ENCODE results near the gene BAIAP2L1. TPM values are rescaled to one million over a fixed set of nuclear protein-coding genes. Genes with fewer than 3 reads are reported as not detected.

Gene BAIAP2L1
- total and polyA plus RNA-seq, 2 experiments from 2014 or later: 24.1 to 38.3 TPM

DNA sequence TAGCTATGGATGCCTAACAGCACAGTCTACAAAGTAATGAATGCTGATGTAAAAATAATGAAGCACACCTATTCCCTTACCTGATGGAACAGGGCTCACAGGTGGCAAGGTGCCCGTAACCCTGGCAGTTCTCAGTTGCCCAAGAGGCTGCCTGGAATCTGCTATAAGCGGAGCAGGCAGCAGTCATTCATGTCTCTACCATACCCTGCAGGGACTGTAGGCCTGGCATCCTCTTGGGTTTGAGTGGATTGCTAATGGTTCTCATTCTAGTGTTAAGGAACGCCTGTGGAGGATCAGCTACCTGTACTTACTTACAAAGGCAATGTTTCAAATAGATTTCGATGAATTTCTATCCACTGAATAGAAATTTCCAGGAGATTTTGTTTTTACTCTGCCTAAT is 38.4 kb downstream of the BAIAP2L1 start:
- H3K36me3 Mint-ChIP-seq (ENCODE audit: low read depth): peaks cover 39% of the 10 kb centered on the region

More for the DNA sequence above, 38.4 kb downstream of the BAIAP2L1 start:
- peak overlapping the region; percentile 31; the same call in 1 of the 2 replicates for H3K27ac Mint-ChIP-seq
- Histone ChIP-seq H3K4me1 (ENCODE audit: insufficient read depth) (peaks cover 26% of the 10 kb centered on the region), H3K4me3 (no peak overlapping the region), H3K4me2 (peak overlapping the region; percentile 49; the same call in 1 of the 2 replicates), H3K79me2 (replicated peaks; ENCODE audit: insufficient read depth) (peaks cover 14% of the 10 kb centered on the region), H3F3A (replicated peaks; ENCODE audit: low read depth) (no peaks in the 10 kb centered on the region; the same call in 1 of the 2 replicates), H3K36me3 (ENCODE audit: insufficient read depth) (no peaks in the 10 kb centered on the region), H3K27me3 (ENCODE audit: insufficient read depth) (no peaks in the 10 kb centered on the region), H3K27ac (ENCODE audit: low read depth) (0 out of 2 replicates have a peak overlapping the region, but pooled peaks have one; percentile 24), H4K20me1 (replicated peaks; ENCODE audit: insufficient read depth) (peaks cover 14% of the 10 kb centered on the region), H2AFZ (no peak overlapping the region), H3K9me2 (ENCODE audit: insufficient read depth) (no peaks in the 10 kb centered on the region)
- peak; percentile 79 for ATAC-seq
- TF ChIP-seq, protein P1, sequence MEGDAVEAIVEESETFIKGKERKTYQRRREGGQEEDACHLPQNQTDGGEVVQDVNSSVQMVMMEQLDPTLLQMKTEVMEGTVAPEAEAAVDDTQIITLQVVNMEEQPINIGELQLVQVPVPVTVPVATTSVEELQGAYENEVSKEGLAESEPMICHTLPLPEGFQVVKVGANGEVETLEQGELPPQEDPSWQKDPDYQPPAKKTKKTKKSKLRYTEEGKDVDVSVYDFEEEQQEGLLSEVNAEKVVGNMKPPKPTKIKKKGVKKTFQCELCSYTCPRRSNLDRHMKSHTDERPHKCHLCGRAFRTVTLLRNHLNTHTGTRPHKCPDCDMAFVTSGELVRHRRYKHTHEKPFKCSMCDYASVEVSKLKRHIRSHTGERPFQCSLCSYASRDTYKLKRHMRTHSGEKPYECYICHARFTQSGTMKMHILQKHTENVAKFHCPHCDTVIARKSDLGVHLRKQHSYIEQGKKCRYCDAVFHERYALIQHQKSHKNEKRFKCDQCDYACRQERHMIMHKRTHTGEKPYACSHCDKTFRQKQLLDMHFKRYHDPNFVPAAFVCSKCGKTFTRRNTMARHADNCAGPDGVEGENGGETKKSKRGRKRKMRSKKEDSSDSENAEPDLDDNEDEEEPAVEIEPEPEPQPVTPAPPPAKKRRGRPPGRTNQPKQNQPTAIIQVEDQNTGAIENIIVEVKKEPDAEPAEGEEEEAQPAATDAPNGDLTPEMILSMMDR (conservative IDR thresholded peaks at IDR 0.05; ENCODE audit: low read depth in 2 of 2): no peak
- TF ChIP-seq, protein P2, sequence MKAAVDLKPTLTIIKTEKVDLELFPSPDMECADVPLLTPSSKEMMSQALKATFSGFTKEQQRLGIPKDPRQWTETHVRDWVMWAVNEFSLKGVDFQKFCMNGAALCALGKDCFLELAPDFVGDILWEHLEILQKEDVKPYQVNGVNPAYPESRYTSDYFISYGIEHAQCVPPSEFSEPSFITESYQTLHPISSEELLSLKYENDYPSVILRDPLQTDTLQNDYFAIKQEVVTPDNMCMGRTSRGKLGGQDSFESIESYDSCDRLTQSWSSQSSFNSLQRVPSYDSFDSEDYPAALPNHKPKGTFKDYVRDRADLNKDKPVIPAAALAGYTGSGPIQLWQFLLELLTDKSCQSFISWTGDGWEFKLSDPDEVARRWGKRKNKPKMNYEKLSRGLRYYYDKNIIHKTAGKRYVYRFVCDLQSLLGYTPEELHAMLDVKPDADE (IDR thresholded peaks at IDR 0.05): no peak
- TF ChIP-seq, protein P3, sequence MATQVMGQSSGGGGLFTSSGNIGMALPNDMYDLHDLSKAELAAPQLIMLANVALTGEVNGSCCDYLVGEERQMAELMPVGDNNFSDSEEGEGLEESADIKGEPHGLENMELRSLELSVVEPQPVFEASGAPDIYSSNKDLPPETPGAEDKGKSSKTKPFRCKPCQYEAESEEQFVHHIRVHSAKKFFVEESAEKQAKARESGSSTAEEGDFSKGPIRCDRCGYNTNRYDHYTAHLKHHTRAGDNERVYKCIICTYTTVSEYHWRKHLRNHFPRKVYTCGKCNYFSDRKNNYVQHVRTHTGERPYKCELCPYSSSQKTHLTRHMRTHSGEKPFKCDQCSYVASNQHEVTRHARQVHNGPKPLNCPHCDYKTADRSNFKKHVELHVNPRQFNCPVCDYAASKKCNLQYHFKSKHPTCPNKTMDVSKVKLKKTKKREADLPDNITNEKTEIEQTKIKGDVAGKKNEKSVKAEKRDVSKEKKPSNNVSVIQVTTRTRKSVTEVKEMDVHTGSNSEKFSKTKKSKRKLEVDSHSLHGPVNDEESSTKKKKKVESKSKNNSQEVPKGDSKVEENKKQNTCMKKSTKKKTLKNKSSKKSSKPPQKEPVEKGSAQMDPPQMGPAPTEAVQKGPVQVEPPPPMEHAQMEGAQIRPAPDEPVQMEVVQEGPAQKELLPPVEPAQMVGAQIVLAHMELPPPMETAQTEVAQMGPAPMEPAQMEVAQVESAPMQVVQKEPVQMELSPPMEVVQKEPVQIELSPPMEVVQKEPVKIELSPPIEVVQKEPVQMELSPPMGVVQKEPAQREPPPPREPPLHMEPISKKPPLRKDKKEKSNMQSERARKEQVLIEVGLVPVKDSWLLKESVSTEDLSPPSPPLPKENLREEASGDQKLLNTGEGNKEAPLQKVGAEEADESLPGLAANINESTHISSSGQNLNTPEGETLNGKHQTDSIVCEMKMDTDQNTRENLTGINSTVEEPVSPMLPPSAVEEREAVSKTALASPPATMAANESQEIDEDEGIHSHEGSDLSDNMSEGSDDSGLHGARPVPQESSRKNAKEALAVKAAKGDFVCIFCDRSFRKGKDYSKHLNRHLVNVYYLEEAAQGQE (IDR thresholded peaks at IDR 0.05; ENCODE audit: unreplicated experiment): no peak
- TF ChIP-seq CREB1 (CRISPR knock-in tag; IDR thresholded peaks at IDR 0.05; ENCODE audit: low read depth) (no peak), STAT1 (IDR thresholded peaks at IDR 0.05; ENCODE audit: unreplicated experiment) (no peak), POLR2AphosphoS5 (IDR thresholded peaks at IDR 0.05; ENCODE audit: low read depth) (no peak), NANOG (IDR thresholded peaks at IDR 0.05; ENCODE audit: borderline replicate concordance) (no peak), ZNF331 (CRISPR knock-in tag; IDR thresholded peaks at IDR 0.05; ENCODE audit: low read depth) (no peak), JUNB (IDR thresholded peaks at IDR 0.05; ENCODE audit: unreplicated experiment) (no peak), EZH2 (IDR thresholded peaks at IDR 0.05; ENCODE audit: low read depth, unreplicated experiment) (no peak), EZH2phosphoT487 (IDR thresholded peaks at IDR 0.05; ENCODE audit: unreplicated experiment) (no peak), ZNF114 (CRISPR knock-in tag; IDR thresholded peaks at IDR 0.05) (no peak)
- TF ChIP-seq, protein P4, sequence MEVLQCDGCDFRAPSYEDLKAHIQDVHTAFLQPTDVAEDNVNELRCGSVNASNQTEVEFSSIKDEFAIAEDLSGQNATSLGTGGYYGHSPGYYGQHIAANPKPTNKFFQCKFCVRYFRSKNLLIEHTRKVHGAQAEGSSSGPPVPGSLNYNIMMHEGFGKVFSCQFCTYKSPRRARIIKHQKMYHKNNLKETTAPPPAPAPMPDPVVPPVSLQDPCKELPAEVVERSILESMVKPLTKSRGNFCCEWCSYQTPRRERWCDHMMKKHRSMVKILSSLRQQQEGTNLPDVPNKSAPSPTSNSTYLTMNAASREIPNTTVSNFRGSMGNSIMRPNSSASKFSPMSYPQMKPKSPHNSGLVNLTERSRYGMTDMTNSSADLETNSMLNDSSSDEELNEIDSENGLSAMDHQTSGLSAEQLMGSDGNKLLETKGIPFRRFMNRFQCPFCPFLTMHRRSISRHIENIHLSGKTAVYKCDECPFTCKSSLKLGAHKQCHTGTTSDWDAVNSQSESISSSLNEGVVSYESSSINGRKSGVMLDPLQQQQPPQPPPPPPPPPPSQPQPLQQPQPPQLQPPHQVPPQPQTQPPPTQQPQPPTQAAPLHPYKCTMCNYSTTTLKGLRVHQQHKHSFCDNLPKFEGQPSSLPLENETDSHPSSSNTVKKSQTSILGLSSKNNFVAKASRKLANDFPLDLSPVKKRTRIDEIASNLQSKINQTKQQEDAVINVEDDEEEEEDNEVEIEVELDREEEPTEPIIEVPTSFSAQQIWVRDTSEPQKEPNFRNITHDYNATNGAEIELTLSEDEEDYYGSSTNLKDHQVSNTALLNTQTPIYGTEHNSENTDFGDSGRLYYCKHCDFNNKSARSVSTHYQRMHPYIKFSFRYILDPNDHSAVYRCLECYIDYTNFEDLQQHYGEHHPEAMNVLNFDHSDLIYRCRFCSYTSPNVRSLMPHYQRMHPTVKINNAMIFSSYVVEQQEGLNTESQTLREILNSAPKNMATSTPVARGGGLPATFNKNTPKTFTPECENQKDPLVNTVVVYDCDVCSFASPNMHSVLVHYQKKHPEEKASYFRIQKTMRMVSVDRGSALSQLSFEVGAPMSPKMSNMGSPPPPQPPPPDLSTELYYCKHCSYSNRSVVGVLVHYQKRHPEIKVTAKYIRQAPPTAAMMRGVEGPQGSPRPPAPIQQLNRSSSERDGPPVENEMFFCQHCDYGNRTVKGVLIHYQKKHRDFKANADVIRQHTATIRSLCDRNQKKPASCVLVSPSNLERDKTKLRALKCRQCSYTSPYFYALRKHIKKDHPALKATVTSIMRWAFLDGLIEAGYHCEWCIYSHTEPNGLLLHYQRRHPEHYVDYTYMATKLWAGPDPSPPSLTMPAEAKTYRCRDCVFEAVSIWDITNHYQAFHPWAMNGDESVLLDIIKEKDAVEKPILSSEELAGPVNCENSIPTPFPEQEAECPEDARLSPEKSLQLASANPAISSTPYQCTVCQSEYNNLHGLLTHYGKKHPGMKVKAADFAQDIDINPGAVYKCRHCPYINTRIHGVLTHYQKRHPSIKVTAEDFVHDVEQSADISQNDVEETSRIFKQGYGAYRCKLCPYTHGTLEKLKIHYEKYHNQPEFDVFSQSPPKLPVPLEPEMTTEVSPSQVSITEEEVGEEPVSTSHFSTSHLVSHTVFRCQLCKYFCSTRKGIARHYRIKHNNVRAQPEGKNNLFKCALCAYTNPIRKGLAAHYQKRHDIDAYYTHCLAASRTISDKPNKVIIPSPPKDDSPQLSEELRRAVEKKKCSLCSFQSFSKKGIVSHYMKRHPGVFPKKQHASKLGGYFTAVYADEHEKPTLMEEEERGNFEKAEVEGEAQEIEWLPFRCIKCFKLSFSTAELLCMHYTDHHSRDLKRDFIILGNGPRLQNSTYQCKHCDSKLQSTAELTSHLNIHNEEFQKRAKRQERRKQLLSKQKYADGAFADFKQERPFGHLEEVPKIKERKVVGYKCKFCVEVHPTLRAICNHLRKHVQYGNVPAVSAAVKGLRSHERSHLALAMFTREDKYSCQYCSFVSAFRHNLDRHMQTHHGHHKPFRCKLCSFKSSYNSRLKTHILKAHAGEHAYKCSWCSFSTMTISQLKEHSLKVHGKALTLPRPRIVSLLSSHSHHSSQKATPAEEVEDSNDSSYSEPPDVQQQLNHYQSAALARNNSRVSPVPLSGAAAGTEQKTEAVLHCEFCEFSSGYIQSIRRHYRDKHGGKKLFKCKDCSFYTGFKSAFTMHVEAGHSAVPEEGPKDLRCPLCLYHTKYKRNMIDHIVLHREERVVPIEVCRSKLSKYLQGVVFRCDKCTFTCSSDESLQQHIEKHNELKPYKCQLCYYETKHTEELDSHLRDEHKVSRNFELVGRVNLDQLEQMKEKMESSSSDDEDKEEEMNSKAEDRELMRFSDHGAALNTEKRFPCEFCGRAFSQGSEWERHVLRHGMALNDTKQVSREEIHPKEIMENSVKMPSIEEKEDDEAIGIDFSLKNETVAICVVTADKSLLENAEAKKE (CRISPR knock-in tag; IDR thresholded peaks at IDR 0.05): no peak
- H3K4me1 Mint-ChIP-seq: peaks cover 33% of the 10 kb centered on the region
- peak; percentile 16 for DNase-seq (ENCODE audit: low spot score)
- H3K4me3 Mint-ChIP-seq: no peak overlapping the region; the same call in 2 of the 3 replicates
- no peaks in the 10 kb centered on the region; the same call in 2 of the 3 replicates for H3K9me3 Mint-ChIP-seq
- peaks cover under 1% of the 10 kb centered on the region for H3K27me3 Mint-ChIP-seq (ENCODE audit: insufficient read depth, low read depth, poor library complexity)

All from GM23338 (cell line).